Measurements from ENCODE around the gene PWWP2B. TPM values are rescaled to one million over a fixed set of nuclear protein-coding genes. Genes with fewer than 3 reads are reported as not detected.

PWWP2B gene
- total and polyA plus RNA-seq, 2 experiments from 2014 or later = 2.3 to 12.8 TPM

- H3K4me2 ChIP-seq = peak overlapping the region; percentile 85
- peaks cover 3% of the 10 kb centered on the region; the same call in 1 of the 3 replicates for H3K36me3 Mint-ChIP-seq (ENCODE audit: low read depth)
- H3K4me3 ChIP-seq = peak overlapping the region; percentile 61; the same call in 1 of the 2 replicates
These were observed 1.9 kb upstream of the PWWP2B start for GRCh38 chr10:132394936-132395703.

More at GRCh38 chr10:132394936-132395703, 1.9 kb upstream of the PWWP2B start:
- H2AFZ ChIP-seq = no peak overlapping the region
- peaks cover 17% of the 10 kb centered on the region for H3K4me1 Mint-ChIP-seq
- H4K20me1 ChIP-seq (replicated peaks; ENCODE audit: insufficient read depth) = no peaks in the 10 kb centered on the region
- TF ChIP-seq ZNF331 (CRISPR knock-in tag; IDR thresholded peaks at IDR 0.05; ENCODE audit: low read depth) = no peak
- no peak for TF ChIP-seq STAT1 (IDR thresholded peaks at IDR 0.05; ENCODE audit: unreplicated experiment)
- no peak for TF ChIP-seq POLR2AphosphoS5 (IDR thresholded peaks at IDR 0.05; ENCODE audit: low read depth)
- TF ChIP-seq EZH2 (IDR thresholded peaks at IDR 0.05; ENCODE audit: low read depth, unreplicated experiment) = no peak
- TF ChIP-seq, protein P1, sequence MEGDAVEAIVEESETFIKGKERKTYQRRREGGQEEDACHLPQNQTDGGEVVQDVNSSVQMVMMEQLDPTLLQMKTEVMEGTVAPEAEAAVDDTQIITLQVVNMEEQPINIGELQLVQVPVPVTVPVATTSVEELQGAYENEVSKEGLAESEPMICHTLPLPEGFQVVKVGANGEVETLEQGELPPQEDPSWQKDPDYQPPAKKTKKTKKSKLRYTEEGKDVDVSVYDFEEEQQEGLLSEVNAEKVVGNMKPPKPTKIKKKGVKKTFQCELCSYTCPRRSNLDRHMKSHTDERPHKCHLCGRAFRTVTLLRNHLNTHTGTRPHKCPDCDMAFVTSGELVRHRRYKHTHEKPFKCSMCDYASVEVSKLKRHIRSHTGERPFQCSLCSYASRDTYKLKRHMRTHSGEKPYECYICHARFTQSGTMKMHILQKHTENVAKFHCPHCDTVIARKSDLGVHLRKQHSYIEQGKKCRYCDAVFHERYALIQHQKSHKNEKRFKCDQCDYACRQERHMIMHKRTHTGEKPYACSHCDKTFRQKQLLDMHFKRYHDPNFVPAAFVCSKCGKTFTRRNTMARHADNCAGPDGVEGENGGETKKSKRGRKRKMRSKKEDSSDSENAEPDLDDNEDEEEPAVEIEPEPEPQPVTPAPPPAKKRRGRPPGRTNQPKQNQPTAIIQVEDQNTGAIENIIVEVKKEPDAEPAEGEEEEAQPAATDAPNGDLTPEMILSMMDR (conservative IDR thresholded peaks at IDR 0.05; ENCODE audit: low read depth in 2 of 2) = no peak
- TF ChIP-seq NANOG (IDR thresholded peaks at IDR 0.05; ENCODE audit: borderline replicate concordance) = no peak
- TF ChIP-seq JUNB (IDR thresholded peaks at IDR 0.05; ENCODE audit: unreplicated experiment) = no peak
- TF ChIP-seq, protein P2, sequence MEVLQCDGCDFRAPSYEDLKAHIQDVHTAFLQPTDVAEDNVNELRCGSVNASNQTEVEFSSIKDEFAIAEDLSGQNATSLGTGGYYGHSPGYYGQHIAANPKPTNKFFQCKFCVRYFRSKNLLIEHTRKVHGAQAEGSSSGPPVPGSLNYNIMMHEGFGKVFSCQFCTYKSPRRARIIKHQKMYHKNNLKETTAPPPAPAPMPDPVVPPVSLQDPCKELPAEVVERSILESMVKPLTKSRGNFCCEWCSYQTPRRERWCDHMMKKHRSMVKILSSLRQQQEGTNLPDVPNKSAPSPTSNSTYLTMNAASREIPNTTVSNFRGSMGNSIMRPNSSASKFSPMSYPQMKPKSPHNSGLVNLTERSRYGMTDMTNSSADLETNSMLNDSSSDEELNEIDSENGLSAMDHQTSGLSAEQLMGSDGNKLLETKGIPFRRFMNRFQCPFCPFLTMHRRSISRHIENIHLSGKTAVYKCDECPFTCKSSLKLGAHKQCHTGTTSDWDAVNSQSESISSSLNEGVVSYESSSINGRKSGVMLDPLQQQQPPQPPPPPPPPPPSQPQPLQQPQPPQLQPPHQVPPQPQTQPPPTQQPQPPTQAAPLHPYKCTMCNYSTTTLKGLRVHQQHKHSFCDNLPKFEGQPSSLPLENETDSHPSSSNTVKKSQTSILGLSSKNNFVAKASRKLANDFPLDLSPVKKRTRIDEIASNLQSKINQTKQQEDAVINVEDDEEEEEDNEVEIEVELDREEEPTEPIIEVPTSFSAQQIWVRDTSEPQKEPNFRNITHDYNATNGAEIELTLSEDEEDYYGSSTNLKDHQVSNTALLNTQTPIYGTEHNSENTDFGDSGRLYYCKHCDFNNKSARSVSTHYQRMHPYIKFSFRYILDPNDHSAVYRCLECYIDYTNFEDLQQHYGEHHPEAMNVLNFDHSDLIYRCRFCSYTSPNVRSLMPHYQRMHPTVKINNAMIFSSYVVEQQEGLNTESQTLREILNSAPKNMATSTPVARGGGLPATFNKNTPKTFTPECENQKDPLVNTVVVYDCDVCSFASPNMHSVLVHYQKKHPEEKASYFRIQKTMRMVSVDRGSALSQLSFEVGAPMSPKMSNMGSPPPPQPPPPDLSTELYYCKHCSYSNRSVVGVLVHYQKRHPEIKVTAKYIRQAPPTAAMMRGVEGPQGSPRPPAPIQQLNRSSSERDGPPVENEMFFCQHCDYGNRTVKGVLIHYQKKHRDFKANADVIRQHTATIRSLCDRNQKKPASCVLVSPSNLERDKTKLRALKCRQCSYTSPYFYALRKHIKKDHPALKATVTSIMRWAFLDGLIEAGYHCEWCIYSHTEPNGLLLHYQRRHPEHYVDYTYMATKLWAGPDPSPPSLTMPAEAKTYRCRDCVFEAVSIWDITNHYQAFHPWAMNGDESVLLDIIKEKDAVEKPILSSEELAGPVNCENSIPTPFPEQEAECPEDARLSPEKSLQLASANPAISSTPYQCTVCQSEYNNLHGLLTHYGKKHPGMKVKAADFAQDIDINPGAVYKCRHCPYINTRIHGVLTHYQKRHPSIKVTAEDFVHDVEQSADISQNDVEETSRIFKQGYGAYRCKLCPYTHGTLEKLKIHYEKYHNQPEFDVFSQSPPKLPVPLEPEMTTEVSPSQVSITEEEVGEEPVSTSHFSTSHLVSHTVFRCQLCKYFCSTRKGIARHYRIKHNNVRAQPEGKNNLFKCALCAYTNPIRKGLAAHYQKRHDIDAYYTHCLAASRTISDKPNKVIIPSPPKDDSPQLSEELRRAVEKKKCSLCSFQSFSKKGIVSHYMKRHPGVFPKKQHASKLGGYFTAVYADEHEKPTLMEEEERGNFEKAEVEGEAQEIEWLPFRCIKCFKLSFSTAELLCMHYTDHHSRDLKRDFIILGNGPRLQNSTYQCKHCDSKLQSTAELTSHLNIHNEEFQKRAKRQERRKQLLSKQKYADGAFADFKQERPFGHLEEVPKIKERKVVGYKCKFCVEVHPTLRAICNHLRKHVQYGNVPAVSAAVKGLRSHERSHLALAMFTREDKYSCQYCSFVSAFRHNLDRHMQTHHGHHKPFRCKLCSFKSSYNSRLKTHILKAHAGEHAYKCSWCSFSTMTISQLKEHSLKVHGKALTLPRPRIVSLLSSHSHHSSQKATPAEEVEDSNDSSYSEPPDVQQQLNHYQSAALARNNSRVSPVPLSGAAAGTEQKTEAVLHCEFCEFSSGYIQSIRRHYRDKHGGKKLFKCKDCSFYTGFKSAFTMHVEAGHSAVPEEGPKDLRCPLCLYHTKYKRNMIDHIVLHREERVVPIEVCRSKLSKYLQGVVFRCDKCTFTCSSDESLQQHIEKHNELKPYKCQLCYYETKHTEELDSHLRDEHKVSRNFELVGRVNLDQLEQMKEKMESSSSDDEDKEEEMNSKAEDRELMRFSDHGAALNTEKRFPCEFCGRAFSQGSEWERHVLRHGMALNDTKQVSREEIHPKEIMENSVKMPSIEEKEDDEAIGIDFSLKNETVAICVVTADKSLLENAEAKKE (CRISPR knock-in tag; IDR thresholded peaks at IDR 0.05) = no peak
- no peak for TF ChIP-seq EZH2phosphoT487 (IDR thresholded peaks at IDR 0.05; ENCODE audit: unreplicated experiment)
- no peak for TF ChIP-seq CREB1 (CRISPR knock-in tag; IDR thresholded peaks at IDR 0.05; ENCODE audit: low read depth)
- TF ChIP-seq REST (IDR thresholded peaks at IDR 0.05; ENCODE audit: unreplicated experiment) = no peak
- no peak for TF ChIP-seq ETS1 (IDR thresholded peaks at IDR 0.05)
- H3K9me3 Mint-ChIP-seq = peaks cover 5% of the 10 kb centered on the region; the same call in 1 of the 3 replicates
- H3K36me3 ChIP-seq (ENCODE audit: insufficient read depth) = no peaks in the 10 kb centered on the region
- peaks cover 6% of the 10 kb centered on the region; the same call in 1 of the 2 replicates for H3K27me3 ChIP-seq (ENCODE audit: insufficient read depth)
- H3K27ac ChIP-seq (ENCODE audit: low read depth) = no peak overlapping the region
- peaks cover 9% of the 10 kb centered on the region for H3K27me3 Mint-ChIP-seq (ENCODE audit: insufficient read depth, low read depth, poor library complexity)
- H3K9me2 ChIP-seq (ENCODE audit: insufficient read depth) = peaks cover 14% of the 10 kb centered on the region
- H3K79me2 ChIP-seq (replicated peaks; ENCODE audit: insufficient read depth) = no peaks in the 10 kb centered on the region
- H3F3A ChIP-seq (replicated peaks; ENCODE audit: low read depth) = no peaks in the 10 kb centered on the region
- no peak overlapping the region for H3K27ac Mint-ChIP-seq
- DNase-seq (ENCODE audit: low spot score) (no peak), ATAC-seq (no peak)
- H3K4me3 Mint-ChIP-seq = peak overlapping the region; percentile 39; the same call in 1 of the 3 replicates
- peaks cover 7% of the 10 kb centered on the region; the same call in 1 of the 2 replicates for H3K4me1 ChIP-seq (ENCODE audit: insufficient read depth)
